Thoracic aorta (tissue), 2 donors: Measurements from ENCODE around the gene ZNF580. TPM values are rescaled to one million over a fixed set of nuclear protein-coding genes. Genes with fewer than 3 reads are reported as not detected.

Source experiments
- ATAC-seq: fragments of 150-250 bp; one replicate; pipeline ENCODE4 v1.8.0; 2017; ENCODE audit warnings: low read depth; ENCODE audit not compliant: insufficient number of reproducible peaks, low FRiP score
- DNase-seq: peaks from one replicate; pipeline ENCODE4 v3.0.0-alpha.2; 2020; ENCODE audit warnings: low spot score
- H3K27ac ChIP-seq, 2 donors: fragments of 200-600 bp; sonication (generic); 1 replicate in 1 of 2; 2 replicates in 1 of 2; pipeline ENCODE4 v1.5.1; 2016; ENCODE audit warnings: mild to moderate bottlenecking in 2 of 2, moderate library complexity in 2 of 2
- H3K27me3 ChIP-seq: fragments of 200-600 bp; sonication (generic); replicated peaks from 2 replicates; pipeline ENCODE4 v1.6.0; 2016; ENCODE audit warnings: mild to moderate bottlenecking; ENCODE audit not compliant: insufficient read depth
- H3K36me3 ChIP-seq: fragments of 200-600 bp; sonication (generic); one replicate; pipeline ENCODE4 v1.5.1; 2016
- H3K4me1 ChIP-seq, 2 donors: fragments of 200-600 bp; sonication (generic); 1 replicate in 1 of 2; 2 replicates in 1 of 2; pipeline versions ENCODE4 v1.5.1 to v1.6.0; 2016; ENCODE audit warnings: low read depth in 2 of 2, mild to moderate bottlenecking in 1 of 2; ENCODE audit not compliant: control insufficient read depth in 1 of 2
- H3K4me3 ChIP-seq: fragments of 200-600 bp; sonication (generic); 2 replicates; pipeline ENCODE4 v1.5.1; 2016; ENCODE audit warnings: mild to moderate bottlenecking
- H3K9me3 ChIP-seq: fragments of 200-600 bp; sonication (generic); 2 replicates; pipeline ENCODE4 v1.5.1; 2016
- CTCF ChIP-seq: fragments of 200-600 bp; sonication (generic); IDR thresholded peaks from one replicate; pipeline ENCODE4 v1.5.1; 2019; ENCODE audit warnings: antibody characterized with exemption
- total RNA-seq, 2 donors: library from RNA; depleted of rRNA; stranded (reverse); fragments of >200 nt; gene quantifications; one replicate each; pipeline versions ENCODE4 v1.1.0 to v1.2.3, GENCODE V29; 2016

Gene ZNF580
- total RNA-seq, 2 donors from 2014 or later = 46.0 to 65.5 TPM

- no peaks in the 10 kb centered on the region for H3K27me3 ChIP-seq
- ATAC-seq = no peak
- H3K27ac ChIP-seq = no peak overlapping the region
- DNase-seq = no peak
- peaks cover 47% of the 10 kb centered on the region for H3K36me3 ChIP-seq
- H3K4me1 ChIP-seq = no peaks in the 10 kb centered on the region
- no peak overlapping the region for H3K4me3 ChIP-seq
- TF ChIP-seq CTCF = no peak
- no peaks in the 10 kb centered on the region for H3K9me3 ChIP-seq
These were observed 44.3 kb downstream of the ZNF580 start for GRCh38 chr19:55684946-55685681.

DNA sequence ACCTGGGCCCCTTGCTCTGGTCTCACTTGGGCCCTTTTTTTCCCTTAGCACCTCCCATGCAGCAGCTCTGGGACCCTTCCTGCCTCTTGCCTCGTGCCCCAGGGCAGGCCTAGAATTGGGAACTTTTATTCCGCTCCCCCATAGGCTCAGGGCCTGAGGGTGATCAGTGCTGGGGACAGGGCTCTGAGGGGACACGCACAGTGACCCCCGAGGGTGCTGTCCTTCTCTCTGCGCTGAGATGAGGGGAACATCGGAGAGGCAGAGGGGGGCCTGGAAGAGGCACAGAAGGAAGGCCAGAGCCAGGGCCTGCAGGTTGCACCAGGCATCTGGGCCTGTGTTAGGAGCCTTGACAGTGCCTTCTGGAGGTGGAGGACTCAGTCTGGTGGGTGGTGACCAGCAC, 45.0 kb downstream of the ZNF580 start:
- no peaks in the 10 kb centered on the region for H3K27me3 ChIP-seq
- ATAC-seq (no peak), DNase-seq (no peak)
- H3K36me3 ChIP-seq = peaks cover 45% of the 10 kb centered on the region
- H3K4me3 ChIP-seq = no peak overlapping the region
- TF ChIP-seq CTCF = no peak
- no peaks in the 10 kb centered on the region for H3K9me3 ChIP-seq
- H3K27ac ChIP-seq = no peak overlapping the region
- H3K4me1 ChIP-seq = no peaks in the 10 kb centered on the region

DNA sequence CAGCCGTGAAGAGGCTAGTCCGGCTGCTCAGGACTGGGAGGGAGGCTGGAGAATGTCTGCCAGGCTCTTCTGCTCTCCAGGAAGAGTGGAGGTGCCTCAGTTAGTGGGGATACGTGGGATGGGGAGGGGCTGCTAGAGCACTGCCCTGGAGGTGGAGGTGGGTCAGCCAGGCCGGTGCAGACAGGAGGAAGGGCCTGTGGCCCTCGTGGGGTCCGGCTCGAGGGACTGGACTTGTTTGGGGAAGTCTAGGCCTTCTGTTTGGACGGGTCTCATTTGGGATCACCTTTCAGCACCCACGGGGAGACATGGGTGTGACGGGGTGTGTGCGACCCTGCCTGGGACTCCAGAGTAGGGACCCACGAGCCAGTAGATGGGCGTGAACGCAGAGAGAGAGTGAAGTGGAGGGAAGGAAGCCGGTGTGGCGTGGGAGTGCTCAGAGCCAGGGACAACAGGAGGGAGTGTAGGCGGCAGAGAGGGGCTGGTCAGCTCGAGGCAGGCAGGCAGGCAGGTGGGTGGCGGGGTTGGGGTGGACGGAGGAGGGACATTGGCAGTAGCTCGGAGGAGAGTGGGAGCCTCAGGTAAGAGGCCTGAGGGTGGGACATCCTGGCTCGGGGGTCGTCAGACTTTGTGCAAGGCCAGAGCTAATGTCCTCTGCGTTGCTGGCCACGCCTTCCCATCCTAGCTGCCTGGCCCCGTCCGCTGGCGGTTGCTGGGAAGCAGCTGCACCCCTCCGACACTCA, 45.7 kb downstream of the ZNF580 start:
- TF ChIP-seq CTCF = no peak
- no peak overlapping the region for H3K27ac ChIP-seq
- H3K4me1 ChIP-seq = no peaks in the 10 kb centered on the region
- H3K36me3 ChIP-seq = peaks cover 45% of the 10 kb centered on the region
- no peaks in the 10 kb centered on the region for H3K27me3 ChIP-seq
- no peak overlapping the region for H3K4me3 ChIP-seq
- no peaks in the 10 kb centered on the region for H3K9me3 ChIP-seq
- DNase-seq (no peak), ATAC-seq (no peak)

DNA sequence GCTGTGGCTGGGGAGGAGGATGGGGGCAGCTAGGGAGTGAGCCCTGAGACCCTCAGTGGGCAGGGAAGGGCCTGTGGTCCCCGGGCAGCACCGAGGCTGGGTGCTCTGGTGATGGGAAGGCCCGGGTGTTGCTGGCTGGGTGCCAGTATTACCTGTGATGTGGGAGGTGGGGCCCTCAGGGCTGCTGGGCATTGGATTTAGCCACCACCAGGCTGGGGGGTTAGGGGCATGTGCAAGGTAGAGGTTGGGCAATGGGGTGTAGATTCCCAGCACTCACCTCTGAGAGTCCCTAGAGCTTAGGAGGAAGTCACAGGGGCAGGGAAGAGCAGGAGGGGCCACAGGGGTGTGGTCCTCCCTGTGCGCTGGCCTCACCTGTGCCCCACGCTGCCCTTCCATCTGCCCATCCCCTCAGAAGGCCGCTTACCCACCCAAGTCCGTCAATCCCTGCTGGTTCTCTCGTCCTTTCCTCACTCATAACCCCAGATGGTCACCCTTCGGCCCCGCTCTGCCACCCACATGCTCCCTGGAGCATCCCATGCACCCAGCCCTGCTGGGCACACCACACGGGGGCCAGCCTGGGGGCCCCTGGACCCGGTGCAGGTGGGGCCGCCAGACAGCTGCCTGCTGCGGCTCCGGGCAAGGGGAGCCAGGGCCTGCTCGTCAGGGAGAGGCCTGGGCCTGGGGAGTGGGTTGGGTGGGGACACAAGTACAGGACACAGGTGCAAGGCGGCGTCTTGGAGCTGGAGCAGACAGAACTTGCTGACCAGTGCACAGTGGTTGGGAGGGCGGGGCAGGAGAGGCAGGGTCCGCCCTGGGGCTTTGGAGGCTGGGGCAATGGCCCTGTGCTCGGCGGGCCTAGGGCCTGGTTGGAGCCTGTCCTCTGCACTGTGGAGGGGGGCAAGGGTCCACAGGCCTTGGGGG, 46.7 kb downstream of the ZNF580 start:
- Histone ChIP-seq H3K27ac (no peak overlapping the region), H3K4me1 (no peaks in the 10 kb centered on the region), H3K36me3 (peaks cover 52% of the 10 kb centered on the region), H3K9me3 (no peaks in the 10 kb centered on the region), H3K4me3 (no peak overlapping the region), H3K27me3 (no peaks in the 10 kb centered on the region)
- DNase-seq (no peak), ATAC-seq (no peak)
- no peak for TF ChIP-seq CTCF
